NCI-H1092 (cell line): ENCODE measurements around the gene NOTCH1.
"Not testable (repeated sequence)": the region's sequence is repeated elsewhere in the genome, so short reads cannot be mapped to it uniquely, and the experiment has no call there.

Experiments
- DNase-seq: peaks from one replicate; lab custom pipeline; 2025; lab: John Stamatoyannopoulos, UW

NOTCH1 gene

DNA sequence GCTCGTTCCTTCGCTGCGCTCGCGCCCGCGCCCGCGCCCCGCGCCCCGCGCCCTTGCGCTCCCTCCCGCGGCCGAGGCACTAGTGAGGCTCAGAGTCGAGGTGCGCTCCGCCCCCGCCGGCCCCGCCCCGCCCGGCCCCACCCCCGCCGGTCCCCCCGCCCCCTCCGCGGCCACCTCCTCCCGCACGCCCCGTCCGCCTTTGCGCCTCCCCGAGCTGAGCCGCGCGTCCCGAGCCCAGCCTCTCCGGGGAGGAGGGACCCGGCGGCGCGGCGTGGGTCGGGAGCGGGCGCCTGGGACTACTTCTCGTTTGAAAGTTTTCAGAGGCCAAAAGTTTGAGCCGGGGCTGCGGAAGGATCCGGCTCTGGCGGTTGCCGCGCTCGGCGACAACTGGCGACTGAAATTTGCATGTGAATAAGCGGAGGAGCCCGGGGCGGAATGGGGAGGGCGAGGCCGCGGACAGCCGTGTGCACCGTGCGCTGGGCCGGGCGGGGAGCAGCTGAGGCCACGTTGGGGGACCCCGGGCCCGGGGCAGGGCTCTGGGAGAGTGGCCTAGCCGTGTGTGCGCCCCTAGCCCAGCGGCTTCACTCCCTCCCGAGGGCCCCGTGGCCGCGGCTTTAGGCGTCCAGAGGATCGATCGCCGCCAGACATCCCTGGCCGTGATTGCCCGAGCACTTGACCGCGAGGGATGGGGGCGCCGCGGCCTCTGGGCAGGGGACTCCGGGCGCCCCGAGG, at the start of gene NOTCH1:
TSS of gene NOTCH1 (minus strand) at position 84 of the 732 bp plus-strand sequence. CDS start 262 bp downstream, outside the sequence.
- no peak for DNase-seq

DNA sequence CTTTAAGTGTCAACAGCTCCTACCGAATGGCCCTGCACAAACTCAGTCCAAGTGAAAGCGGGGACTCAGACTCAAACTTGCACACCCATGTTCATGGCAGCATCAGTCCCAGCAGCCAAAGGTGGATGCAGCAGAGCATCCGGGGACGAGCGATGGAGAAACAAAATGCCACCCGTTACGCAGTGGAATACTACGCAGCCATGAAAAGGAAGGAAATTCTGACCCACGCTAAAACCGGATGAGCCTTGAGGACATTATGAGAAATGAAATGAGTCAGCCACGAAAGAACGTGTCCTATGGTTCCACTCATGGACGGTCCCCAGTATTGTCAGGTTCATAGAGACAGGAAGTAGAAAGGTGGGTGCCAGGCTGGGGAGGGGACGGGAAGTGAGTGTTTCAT, 48.6 kb upstream of the NOTCH1 start:
- no peak for DNase-seq

DNA sequence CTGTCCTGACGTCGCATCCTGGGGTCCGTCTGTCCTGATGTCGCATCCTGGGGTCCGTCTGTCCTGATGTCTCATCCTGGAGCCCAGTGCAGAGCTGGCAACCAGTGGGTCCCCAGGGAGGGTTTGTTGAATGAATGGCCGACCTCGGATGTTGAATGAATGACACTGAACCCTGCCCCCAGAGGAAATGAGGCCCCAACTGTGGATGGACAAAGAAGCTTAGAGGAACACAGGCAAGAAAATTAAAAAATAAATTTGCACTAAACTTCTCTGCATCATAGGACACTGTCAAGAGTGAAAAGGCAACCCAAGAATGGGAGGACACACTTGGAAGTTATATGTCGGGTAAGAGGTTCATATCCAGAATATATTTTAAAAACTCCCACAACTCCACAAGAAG, 47.7 kb upstream of the NOTCH1 start:
- DNase-seq, result no peak

DNA sequence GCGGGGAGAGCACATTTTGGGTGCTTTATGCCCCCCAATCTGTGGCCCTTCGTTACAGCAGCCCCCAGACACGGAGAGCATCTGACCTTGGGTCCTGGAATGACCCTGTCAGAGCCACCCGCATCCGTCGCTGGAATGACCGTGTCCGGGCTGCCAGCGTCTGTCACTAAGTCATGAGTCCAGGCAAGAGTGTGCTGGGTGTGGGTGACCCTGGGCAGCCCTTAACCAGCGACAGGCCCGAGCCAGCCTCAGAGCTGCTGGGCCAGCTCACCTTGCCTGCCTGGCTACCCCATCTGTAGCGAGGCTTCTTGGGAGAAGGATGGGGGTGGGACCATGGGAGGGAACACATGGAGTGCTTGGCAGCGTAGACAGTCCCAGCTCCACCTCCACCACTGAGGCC, 46.8 kb upstream of the NOTCH1 start:
- DNase-seq, result no peak

DNA sequence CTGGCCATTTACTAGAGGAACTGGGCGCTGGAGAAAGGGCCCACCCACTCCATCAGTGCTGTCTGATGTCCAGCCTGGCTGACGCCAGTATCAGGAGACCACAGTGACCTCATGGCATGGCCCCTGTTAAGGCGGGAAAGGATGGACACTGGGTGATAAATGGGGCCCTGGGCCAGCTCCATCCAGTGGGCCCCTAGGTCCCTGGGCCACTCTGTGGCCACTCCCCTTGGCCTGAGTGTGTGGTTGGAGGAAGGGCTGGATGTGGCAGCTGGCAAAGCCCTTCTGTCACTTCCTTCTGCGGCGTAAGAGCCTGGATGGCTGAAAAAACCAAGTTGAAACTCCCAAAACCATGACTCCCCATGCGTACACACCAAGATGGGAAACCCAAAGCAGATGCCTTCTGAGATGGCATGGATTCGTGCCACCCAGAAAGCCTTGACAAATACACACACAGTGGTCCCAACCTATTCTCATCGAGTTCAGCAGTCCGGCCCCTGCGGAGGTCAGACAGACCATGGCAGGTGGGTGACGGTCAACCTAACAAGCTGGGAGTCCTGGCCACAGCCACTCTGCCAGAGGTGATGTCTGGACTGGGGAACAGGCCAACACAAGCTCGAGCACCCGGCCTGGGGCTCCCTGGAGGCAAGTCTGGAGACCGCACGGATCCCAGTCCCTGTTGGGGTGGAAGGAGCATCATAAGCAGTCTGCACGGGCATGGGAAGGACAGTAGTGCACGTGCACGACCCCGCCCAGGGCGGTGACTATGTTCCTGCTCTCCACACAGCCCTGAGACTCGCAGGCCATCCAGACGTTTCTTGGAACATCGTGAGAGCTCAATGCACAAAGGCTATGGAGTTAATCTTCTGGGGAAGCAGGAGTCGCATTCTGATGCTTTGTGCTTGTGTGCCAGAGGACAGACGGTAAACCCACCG, 45.2 kb upstream of the NOTCH1 start:
- DNase-seq, result no peak

DNA sequence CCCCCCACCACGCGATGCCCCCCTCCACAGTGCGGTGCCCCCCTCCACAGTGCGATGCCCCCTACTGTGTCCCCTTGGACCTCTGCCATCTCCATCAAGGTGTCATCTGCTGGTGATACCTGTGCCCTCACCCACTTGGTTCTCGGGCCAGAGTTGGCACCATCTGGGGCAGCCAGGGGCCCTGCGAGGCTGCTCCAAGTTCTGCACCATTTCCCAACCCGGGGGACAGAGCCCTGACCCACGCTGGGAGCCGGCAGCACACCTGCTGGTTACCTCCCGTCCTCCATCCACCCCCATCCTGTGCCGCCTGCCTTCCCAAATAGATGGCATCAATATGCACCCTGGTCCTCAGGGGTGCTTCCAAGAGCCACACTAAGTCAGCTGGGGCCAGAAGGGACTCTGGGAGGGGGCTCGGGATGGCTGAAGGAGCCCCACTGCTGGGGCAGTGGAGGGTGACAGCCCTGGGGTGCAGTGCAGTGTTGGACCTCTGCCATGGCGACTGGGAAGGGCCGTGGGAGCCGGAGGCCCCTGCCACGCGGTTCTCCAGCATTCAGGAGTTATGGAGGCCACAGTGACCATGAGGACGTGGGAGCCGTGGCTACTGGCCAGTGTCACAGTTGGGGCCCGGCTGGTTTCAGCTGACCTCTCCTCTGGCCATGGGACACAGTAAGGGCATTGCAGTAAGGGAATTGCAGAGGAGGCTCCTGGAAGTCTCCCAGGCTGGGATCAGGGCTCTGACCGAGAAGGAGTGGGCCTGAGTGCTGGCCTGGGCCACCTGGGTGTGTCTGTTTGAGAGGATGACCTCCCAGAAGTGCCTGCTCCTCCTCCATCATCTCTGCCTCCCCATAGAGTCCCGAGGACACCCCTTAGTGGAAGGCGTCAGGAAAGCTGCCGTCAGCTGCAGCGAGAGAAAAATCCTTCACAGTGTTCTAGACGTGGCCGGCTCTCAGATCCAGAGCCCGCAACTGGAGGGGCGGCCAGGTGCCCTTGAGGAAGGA, 44.2 kb upstream of the NOTCH1 start:
- no peak for DNase-seq

DNA sequence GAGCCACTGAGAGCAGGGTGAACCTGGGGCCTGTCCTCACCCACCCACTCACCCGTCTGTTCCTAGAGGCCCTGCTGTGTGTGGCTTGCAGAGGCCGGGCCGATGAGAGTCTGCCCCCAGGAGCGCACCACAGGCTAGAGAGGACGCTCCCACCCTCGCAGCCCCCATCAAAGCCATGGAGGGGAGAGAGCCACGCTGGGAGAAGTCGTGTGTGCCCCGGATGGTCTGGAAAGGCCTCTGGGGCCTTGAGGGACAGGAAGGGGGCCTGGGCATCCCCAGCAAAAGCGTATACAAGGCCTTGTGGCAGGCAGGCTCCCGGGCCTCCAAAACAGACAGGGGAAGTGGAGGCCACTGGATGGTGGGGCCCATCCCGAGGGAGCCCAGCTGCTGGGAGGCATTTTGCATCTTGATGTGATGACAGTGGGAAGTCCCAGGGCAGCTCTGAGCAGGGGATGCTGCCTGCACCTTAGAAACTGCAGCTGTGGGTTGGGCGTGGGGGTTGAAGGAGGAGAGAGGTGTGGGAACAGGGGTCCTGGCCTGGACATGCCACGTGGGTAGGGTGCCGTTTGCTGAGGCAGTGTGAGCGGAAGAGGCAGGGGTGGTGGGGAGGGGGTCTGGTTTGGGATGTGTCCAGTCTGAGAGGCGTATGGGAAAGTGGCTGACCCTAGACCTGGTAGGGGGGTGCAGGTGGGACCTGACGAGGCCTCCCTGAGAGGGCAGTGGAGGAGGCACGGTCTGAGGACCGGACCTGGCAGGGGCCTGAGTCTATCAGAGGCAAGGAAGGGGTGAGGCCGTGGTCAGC, 43.0 kb upstream of the NOTCH1 start:
- no peak for DNase-seq

DNA sequence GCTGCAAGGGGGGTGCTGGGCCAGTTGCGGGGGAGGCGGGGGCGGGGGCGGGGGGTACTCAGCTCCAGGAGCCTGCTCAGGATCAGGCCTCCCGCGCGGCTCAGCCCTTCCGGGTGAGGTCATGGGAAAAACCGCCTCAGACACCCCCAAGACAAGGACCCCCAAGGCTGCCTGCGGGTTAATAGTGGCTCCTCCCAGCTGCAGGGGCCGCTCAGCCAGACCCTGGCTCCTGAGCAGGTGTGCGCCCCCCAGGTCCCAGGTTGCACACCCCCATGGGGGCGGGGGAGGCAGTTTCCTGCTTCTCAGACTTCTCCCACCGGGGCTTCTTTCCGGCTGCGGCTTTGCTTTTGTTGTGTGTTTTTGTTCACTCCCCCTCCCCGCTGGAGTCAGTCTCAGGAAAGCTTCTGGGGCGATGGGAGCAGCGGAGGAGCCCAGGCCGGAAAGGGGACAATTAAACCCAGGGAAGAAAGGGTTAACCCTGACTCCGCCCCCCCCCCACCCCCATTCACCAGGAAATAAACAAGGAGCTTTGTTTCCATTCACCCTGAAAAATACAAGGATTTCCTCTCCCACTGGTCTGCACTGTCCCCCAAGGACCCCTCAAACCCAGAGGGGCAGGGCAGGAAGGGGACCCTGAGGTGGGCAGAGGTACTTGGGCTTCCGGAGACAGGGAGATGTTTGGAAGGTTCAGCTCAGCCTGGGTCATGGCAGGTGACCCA, 42.3 kb upstream of the NOTCH1 start:
- no peak for DNase-seq

DNA sequence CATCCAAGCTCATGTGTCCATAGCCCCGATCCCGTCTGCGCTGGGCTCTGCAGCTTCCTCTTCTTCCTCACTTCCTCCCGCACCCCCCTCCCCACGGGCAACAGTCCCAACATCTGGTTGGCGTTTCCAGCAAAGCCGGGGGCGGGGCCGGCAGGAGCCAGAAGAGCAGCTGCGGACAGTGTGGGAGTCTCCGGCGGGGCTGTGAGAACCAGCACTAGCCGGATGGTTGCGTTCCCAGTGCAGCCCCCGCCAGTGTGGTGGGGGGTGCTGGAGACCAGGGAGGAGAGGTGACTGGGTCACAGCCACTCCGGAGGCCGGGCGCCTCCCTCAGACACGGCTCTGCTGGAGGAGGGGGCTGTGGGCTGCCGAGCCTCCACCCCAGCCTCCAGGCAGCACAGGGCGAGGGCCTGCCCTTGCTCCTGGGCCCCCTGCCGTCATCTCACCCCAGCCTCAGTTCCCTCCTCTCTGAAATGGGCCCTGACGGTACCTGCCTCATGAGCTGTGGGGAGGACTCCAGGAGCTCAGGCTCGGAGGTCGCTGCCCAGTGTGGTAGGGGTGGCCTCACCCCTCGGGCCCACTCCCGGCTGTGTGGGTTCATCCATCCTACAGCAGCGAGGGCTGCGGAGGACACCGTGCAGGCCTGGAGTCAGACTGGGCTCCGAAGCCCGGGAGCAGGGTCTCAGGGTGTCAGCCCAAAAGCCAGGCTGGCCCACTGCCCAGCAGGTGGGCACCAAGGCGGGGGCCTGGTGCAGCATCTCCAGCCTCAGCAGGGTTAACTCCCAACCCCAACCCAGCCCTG, 41.5 kb upstream of the NOTCH1 start:
- no peak for DNase-seq

DNA sequence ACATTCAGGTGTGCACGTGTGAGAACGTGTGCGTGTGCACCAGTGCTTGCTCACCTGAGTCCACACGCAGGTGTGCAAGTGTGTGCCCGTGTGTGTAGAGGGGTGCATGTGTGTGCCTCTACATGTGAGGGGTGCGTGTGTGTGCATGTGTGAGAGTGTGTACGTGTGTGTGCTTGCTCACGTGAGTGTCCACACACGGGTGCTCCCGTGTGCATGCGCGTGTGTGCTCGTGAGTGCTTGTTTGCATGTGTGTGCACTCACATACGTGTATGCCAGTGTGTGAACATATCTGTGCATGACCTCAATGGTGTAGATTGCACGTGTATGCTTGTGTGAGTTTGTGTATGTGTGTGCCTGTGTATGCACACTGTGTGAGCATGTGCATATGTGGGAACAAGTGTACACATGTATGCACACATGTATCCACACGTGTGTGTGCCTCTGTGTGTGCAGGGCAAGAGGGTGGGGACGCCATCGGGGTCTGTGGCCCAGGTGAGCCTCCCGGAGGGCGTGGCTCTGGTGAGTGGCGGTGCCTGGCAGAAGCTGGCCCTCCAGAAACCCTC, 40.6 kb upstream of the NOTCH1 start:
- no peak for DNase-seq

DNA sequence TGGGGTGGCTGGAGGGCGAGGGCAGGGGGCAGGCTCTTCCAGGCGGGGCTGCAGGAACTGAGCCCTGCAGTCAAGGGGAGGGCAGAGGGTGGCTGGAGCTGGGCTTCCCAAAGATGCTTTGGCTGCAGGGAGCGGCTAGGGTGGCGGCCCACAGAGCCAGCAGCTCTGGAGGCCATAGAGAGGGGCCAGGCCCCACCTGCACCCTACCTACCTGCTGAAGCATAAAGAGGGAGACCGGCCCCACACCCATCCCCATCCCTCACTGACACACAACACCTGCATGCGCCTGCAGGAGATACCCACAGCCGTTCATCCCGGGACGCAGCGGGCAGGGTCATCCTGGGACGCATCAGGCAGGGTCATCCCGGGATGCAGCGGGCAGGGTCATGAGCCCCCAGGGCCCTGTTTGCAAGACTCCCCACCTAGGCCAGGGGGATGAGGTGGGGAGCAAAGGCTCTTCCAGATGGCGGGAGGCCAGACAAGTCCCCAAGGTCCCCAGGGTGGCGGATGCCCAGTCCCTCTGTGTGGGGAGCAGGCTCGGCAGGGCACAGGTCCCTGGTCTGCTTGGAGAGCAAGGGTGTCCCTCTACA, 39.8 kb upstream of the NOTCH1 start:
- no peak for DNase-seq

DNA sequence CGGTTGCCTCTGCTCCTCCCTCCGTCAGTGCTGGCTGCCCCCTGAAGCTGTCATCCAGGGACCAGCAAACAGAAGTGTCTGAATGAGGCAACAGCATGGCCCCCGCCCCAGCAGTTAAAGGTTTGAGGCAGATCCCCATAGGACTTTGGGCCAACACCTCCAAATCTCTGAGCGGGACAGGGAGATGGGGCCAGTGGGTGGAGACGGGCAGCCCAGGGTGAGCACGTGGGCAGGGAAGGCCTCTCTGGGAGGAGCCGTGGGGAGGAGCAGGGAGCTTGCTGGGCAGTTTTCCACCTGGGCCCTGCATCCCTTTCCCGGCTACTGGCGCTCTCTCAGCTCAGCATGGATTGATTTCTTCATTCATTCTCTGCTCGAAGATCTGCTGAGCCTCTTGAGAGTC, 39.1 kb upstream of the NOTCH1 start:
- no peak for DNase-seq

DNA sequence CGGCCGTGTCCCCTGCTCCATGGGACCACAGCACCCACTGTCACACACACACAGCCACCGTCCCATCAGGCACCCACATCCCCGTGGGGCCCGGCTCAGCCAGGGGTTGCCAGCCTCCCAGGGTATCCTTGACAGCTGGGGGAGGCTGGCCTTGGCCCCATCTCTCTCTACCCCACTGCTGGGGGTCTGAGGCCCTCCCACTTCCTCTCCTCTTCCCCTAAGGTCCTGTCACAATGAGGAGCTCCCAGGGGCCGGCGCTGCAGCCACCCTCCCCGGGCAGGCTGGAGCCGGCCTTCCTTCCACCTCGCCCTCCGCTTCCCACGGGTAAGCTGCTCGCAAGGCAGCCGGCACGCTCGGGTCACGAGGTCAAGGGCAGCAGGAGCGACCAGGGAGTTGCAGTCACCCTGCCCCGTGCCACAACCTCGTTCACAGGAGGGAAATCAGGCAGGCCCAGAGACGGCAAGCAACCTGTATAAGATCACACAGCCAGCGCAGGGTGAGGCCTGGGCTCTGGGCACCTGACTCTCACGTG, 38.6 kb upstream of the NOTCH1 start:
- DNase-seq, result no peak

DNA sequence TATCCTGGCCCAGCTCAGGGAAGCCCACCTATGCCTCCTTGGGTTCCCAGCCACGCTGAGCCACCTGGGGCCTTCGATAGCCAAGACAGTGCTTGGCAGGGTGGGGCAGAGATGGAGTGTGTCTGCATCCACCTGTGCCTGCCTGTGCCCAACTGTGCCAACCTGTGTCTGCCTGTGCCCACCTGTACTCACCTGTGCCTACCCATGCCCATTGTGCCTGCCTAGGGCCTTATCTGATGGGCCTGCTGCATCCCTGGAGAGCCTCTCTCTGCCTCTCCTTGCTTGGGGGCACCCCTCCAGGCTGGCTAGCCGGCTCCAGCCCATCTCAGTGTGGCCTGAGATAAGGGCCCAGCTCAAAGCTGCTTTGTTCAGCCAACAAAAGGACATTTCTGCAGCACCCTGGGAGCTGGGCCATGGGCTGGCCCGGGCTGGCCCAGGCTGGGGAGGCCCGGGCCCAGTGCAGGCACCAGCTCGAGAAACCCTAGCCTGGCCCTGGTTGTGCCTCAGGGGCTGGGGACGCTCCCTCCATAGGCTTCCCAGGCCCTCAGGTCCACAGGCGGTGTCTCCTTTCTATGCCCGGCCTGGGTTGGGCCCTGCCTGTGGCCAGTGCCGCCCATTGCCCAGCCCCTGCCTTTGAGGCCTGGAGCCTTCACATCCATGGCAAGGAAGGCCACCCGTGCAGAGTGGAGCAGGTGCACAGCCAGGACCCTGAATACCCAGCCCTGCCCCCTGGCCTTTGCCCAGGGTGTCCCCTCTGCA, 37.3 kb upstream of the NOTCH1 start:
- no peak for DNase-seq

DNA sequence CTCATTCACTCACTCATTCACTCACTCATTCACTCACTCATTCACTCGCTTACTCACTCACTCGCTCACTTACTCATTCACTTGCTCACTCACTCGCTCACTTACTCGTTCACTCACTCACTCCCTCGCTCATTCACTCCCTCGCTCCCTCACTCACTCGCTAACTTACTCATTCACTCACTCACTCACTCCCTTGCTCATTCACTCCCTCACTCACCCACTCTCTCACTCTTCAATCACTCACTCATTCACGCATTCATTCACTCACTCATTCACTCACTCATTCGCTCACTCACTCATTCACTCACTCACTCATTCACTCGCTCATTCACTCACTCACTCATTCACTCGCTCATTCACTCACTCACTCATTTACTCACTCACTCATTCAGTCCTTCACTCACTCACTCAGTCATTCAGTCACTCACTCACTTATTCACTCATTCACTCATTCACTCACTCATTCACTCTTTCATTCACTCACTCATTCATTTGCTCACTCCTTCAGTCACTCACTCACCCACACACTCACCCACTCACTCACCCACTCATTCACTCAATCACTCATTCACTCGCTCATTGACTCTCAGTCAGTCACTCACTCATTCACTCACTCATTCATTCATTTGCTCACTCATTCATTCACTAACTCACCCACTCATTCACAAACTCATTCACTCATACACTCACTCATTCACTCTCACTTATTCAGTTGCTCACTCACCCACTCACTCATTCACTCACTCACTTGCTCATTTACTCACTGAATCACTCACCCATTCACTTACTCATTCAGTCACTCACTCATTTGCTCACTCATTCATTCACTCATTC, 36.0 kb upstream of the NOTCH1 start:
- DNase-seq, result no peak

DNA sequence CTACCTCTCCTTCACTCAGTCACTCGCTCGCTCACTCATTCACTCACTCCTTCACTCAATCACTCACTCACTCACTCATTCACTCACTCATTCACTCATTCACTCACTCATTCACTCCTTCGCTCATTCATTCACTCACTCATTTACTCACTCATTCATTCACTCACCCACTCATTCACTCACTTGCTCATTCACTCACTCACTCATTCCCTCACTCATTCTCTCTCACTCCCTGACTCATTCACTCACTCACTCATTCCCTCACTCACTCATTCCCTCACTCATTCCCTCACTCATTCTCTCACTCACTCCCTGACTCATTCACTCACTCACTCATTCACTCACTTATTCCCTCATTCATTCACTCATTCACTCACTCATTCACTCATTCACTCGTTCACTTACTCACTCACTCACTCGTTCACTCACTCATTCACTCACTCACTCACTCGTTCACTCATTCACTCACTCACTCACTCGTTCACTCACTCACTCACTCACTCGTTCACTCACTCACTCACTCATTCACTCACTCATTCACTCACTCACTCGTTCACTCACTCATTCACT, 33.9 kb upstream of the NOTCH1 start:
- DNase-seq, result not testable (repeated sequence)
